K562 (cell line): ENCODE data around the gene CLIP2. TPM values are rescaled to one million over a fixed set of nuclear protein-coding genes. Genes with fewer than 3 reads are reported as not detected.

Source experiments
- ATAC-seq: fragments of 200-7000 bp; cut with Tn5 transposase; 3 replicates; pipeline ENCODE4 v1.9.1; 2020; ENCODE audit warnings: moderate library complexity
- BruUV-seq: library from RNA; stranded (reverse); fragments of 400-500 nt; replicated peaks from 2 replicates; lab custom pipeline; 2021; lab: Mats Ljungman, UMichigan
- CTCF ChIA-PET: fragments of 300-600 bp; formaldehyde crosslinking; extraction: SDS; loops from one replicate; lab custom pipeline; 2021; ENCODE audit warnings: low intra/inter-chr PET ratio; lab: Yijun Ruan, JAX
- POLR2A ChIA-PET: fragments of 300-600, 350-650 bp; sonication (Branson Sonifier 250); formaldehyde crosslinking; extraction: SDS; loops from one replicate; lab custom pipeline; 2021; ENCODE audit warnings: antibody characterized with exemption, inconsistent platforms; lab: Yijun Ruan, JAX
- DNase-seq, 4 experiments: peaks; one replicate each; pipeline versions ENCODE4 v3.0.0 to v3.0.0-alpha.2; 2011 to 2018; ENCODE audit warnings: low spot score in 3 of 4, mixed read lengths in 3 of 4; ENCODE audit errors: extremely low read depth in 1 of 4
- FAIRE-seq: peaks from 2 replicates; lab custom pipeline; 2011; peaks lifted over from hg19 to GRCh38; lab: Jason Lieb, UNC
- H2AFZ ChIP-seq: 2 replicates; pipeline ENCODE4 v1.6.0; 2011; ENCODE audit warnings: low read depth, low read length, control low read depth, inconsistent platforms
- H3K27ac ChIP-seq: fragments of 200-600 bp; 3 replicates; pipeline ENCODE4 v1.8.0; 2011; ENCODE audit warnings: low read depth, mild to moderate bottlenecking, control low read depth, inconsistent platforms, low read length, moderate library complexity, mixed read lengths; ENCODE audit errors: extremely low read depth
- H3K27me3 ChIP-seq, 2 experiments: fragments of 300-600 bp in 1 of 2; 2 replicates in 1 of 2; 3 replicates in 1 of 2; pipeline versions ENCODE4 v1.6.0 to v1.8.0; 2011; ENCODE audit warnings: inconsistent platforms in 2 of 2, low read length in 2 of 2, mild to moderate bottlenecking in 1 of 2, mixed read lengths in 1 of 2, moderate library complexity in 1 of 2; ENCODE audit not compliant: control insufficient read depth in 2 of 2, insufficient read depth in 2 of 2
- H3K36me3 ChIP-seq: fragments of 300-600 bp; 3 replicates; pipeline ENCODE4 v1.8.0; 2011; ENCODE audit warnings: mild to moderate bottlenecking, low read length, inconsistent platforms; ENCODE audit not compliant: control insufficient read depth, insufficient read depth
- H3K4me1 ChIP-seq, 2 experiments: fragments of 200-600 bp in 1 of 2; replicated peaks in 1 of 2; 2 replicates in 1 of 2; 3 replicates in 1 of 2; pipeline versions ENCODE4 v1.5.1 to v1.8.0; 2011; ENCODE audit warnings: inconsistent platforms in 2 of 2, low read length in 2 of 2, mild to moderate bottlenecking in 1 of 2, mixed read lengths in 1 of 2, moderate library complexity in 1 of 2; ENCODE audit not compliant: control insufficient read depth in 2 of 2, insufficient read depth in 2 of 2
- H3K4me2 ChIP-seq: 2 replicates; pipeline ENCODE4 v1.6.1; 2011; ENCODE audit warnings: low read length, control low read depth, inconsistent platforms, mixed read lengths; ENCODE audit not compliant: insufficient read depth
- H3K4me3 ChIP-seq: fragments of 200-600 bp; sonication (generic), shearing (Covaris generic); 2 replicates; pipeline ENCODE4 v1.5.1; 2016; ENCODE audit warnings: control low read depth, inconsistent platforms
- H3K79me2 ChIP-seq: fragments of 200-600 bp; 3 replicates; pipeline ENCODE4 v1.8.0; 2011; ENCODE audit warnings: low read length, inconsistent platforms; ENCODE audit not compliant: control insufficient read depth, insufficient read depth
- H3K9ac ChIP-seq, 2 experiments: 2 replicates each; pipeline versions ENCODE4 v1.6.0 to v1.6.1; 2011; ENCODE audit warnings: low read depth in 2 of 2, low read length in 2 of 2, control low read depth in 1 of 2, inconsistent platforms in 1 of 2, mild to moderate bottlenecking in 1 of 2, mixed read lengths in 1 of 2; ENCODE audit not compliant: insufficient read depth in 1 of 2
- H3K9me1 ChIP-seq: one replicate; pipeline ENCODE4 v1.6.0; 2011; ENCODE audit warnings: inconsistent platforms, mild to moderate bottlenecking, low read length, moderate library complexity; ENCODE audit not compliant: control insufficient read depth, insufficient read depth
- H3K9me3 ChIP-seq: replicated peaks from 2 replicates; pipeline ENCODE4 v1.5.1; 2011; ENCODE audit warnings: low read depth, low read length, inconsistent platforms; ENCODE audit not compliant: control insufficient read depth, insufficient read depth
- H4K20me1 ChIP-seq: replicated peaks from 2 replicates; pipeline ENCODE4 v1.6.1; 2011; ENCODE audit warnings: low read length, inconsistent platforms, mixed read lengths; ENCODE audit not compliant: control insufficient read depth, insufficient read depth
- DNMT1 ChIP-seq: fragments of 450-650 bp; IDR thresholded peaks from 2 replicates; pipeline ENCODE4 v1.6.1; 2016; ENCODE audit warnings: antibody characterized with exemption, mild to moderate bottlenecking
- POLR2B ChIP-seq: fragments of 450-650 bp; IDR thresholded peaks from 2 replicates; pipeline ENCODE4 v1.6.1; 2018; ENCODE audit warnings: low read depth; ENCODE audit not compliant: partially characterized antibody
- PRPF4 ChIP-seq: fragments of 200-400 bp; formaldehyde crosslinking; IDR thresholded peaks from one replicate; pipeline ENCODE4 v1.6.1; 2017; ENCODE audit warnings: low read length, low read depth, mild to moderate bottlenecking; ENCODE audit not compliant: insufficient read depth, poor library complexity, severe bottlenecking
- SMARCC2 ChIP-seq: fragments of 450-650 bp; IDR thresholded peaks from 2 replicates; pipeline ENCODE4 v1.6.1; 2017; ENCODE audit warnings: antibody characterized with exemption, moderate library complexity, mild to moderate bottlenecking, low read depth
- ZNF217 ChIP-seq: sonication (generic); formaldehyde crosslinking; IDR thresholded peaks from 2 replicates; pipeline ENCODE4 v1.8.0; 2022; ENCODE audit warnings: mild to moderate bottlenecking, missing genetic modification reagents
- ZNF699 ChIP-seq: fragments of 250-450 bp; sonication (Bioruptor Pico); IDR thresholded peaks from 2 replicates; pipeline ENCODE4 v1.8.0; 2021; ENCODE audit warnings: mild to moderate bottlenecking, moderate library complexity; ENCODE audit not compliant: insufficient replicate concordance
- WGBS: fragments of 100-300 bp; shearing (Covaris generic); methylation state at CpG from one replicate; pipeline ENCODE4 v1.1.6; 2016; ENCODE audit warnings: low coverage, mixed read lengths; ENCODE audit not compliant: insufficient coverage; ENCODE audit errors: missing lambda C conversion rate; 5-methylcytosine and 5-hydroxymethylcytosine counted together
- in situ Hi-C: fragments of 300-500 bp; cut with MboI; formaldehyde crosslinking; loops from 4 replicates; pipeline ENCODE4 v1.15.0; 2018; ENCODE audit warnings: inconsistent platforms, mixed read lengths
- intact Hi-C: fragments of 100-400 bp; cut with micrococcal nuclease; formaldehyde crosslinking; loops from 2 replicates; pipeline ENCODE4 v1.14.2; 2022
- polyA plus RNA-seq, 8 experiments: library from polyadenylated mRNA; depleted of rRNA in 4 of 8; stranded (reverse) in 5 of 8; unstranded in 3 of 8; fragments of >200 nt; fragmentation: Nextera tagmentation in 2 of 8; fragmentation: Illumina TruSeq in 1 of 8; extraction: Ambion mirVana in 2 of 8; extraction: Trizol in 1 of 8; gene quantifications; 2 replicates each; pipeline versions ENCODE4 v1.2.1 to v1.2.3, GENCODE V29; 2011 to 2014; ENCODE audit warnings: inconsistent platforms in 1 of 8, missing spikeins in 1 of 8
- total RNA-seq, 7 experiments: library from RNA; depleted of rRNA in 6 of 7; stranded (reverse); fragments of >200 nt in 6 of 7; fragmentation: Illumina TruSeq in 2 of 7; extraction: Trizol in 2 of 7; gene quantifications; 2 replicates each; pipeline versions ENCODE4 v1.2.1 to v1.2.3, GENCODE V29; 2011 to 2021; ENCODE audit warnings: low replicate concordance in 1 of 7
- TF ChIP-seq, protein P1 (sequence below), 3 experiments: fragments of 200-800 bp in 1 of 3; sonication (Bioruptor generic) in 1 of 3; sonication (generic) in 1 of 3; formaldehyde crosslinking in 1 of 3; IDR thresholded peaks; 2 replicates each; pipeline versions ENCODE4 v1.6.1 to v1.8.0; 2016 to 2022; ENCODE audit warnings: mild to moderate bottlenecking in 2 of 3, missing compliant biosample characterization in 2 of 3, missing genetic modification characterization in 2 of 3, missing genetic modification reagents in 1 of 3

CLIP2 gene
- total and polyA plus RNA-seq, 9 of the 15 experiments (the other 6 are each of a cell fraction or from before 2014, with no cell fraction given), result 0.07 to 5.4 (median 2.1) TPM

DNA sequence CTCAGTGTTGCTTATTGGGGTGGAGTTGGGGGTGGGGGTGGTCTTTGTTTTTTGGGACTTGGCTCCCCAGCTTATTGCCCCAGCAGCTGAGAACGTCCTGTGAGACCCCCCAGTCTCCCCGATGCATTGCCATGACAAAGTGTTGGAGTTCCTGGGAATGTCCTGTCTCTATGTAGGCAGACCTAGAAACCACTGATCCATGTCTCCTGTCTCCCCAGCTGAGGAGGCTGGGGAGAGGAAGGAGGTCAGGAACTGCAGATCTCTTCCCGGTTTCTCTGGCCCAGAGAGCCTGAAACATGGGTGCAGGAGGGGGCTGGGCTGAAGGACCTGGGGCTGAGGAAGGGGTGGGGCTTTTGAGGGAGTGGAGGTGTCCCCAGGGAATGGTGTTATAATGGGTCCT, 84.3 kb downstream of the CLIP2 start (continued):
- TF ChIP-seq POLR2B, result no peak
- TF ChIP-seq, all 486 proteins: peak for 0

DNA sequence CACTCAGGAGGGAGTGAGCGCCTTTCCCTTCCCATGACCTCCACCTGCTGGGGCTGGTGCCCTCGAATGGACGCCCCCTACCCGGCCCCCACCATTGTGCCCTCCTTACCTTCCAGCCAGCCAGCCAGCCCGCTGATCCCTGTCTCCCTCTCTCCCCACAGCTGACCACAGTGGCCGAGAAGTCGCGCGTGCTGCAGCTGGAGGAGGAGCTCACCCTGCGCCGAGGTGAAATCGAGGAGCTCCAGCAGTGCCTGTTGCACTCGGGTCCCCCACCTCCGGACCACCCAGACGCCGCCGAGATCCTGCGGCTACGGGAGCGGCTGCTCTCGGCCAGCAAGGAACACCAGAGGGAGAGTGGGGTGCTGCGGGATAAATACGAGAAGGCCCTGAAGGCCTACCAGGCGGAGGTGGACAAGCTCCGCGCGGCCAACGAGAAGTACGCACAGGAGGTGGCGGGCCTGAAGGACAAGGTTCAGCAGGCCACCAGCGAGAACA, 86.6 kb downstream of the CLIP2 start:
- intact Hi-C loops, result no loop called here
- CTCF ChIA-PET, result no interaction called here
- DNase-seq (no peak), FAIRE-seq (no peak)
- Histone ChIP-seq H4K20me1 (0 out of 2 replicates have a peak, but pooled peaks cover 4% of the 10 kb centered on the region), H2AFZ (no peak overlapping the region), H3K4me2 (no peak overlapping the region), H3K36me3 (no peaks in the 10 kb centered on the region), H3K79me2 (no peaks in the 10 kb centered on the region), H3K9ac (no peak overlapping the region)
- 52% methylated on average over 28 of the region's 31 CpGs for WGBS
- TF ChIP-seq DNMT1, result no peak
- TF ChIP-seq, protein P1, sequence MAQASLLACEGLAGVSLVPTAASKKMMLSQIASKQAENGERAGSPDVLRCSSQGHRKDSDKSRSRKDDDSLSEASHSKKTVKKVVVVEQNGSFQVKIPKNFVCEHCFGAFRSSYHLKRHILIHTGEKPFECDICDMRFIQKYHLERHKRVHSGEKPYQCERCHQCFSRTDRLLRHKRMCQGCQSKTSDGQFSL (CRISPR knock-in tag; IDR thresholded peaks at IDR 0.05), result no peak
- TF ChIP-seq, protein P1 (tag; IDR thresholded peaks at IDR 0.05), result no peak
- no peak for TF ChIP-seq PRPF4
- TF ChIP-seq ZNF217 (CRISPR knock-in tag), result no peak
- TF ChIP-seq SMARCC2, result no peak
- TF ChIP-seq ZNF699 (CRISPR knock-in tag), result no peak
- TF ChIP-seq, all 486 proteins: peak for 0
- Histone ChIP-seq H3K9me3 (no peaks in the 10 kb centered on the region), H3K9me1 (no peaks in the 10 kb centered on the region), H3K4me3 (no peak overlapping the region), H3K27me3 (peaks cover 3 to 16% of the 10 kb centered on the region in 2 experiments; a peak in 4 of 5 replicates), H3K4me1 (peaks cover 0 to 30% of the 10 kb centered on the region in 2 experiments; a peak in 3 of 5 replicates), H3K27ac (no peak overlapping the region)
- ATAC-seq, result no peak
- POLR2A ChIA-PET, result interaction anchor here (0.6 kb wide), 1 partner anchor 38 kb away, joined by 3 read pairs; no protein-coding TSS in a partner anchor
- in situ Hi-C loops, result no loop called here
- BruUV-seq, result no TSS peak
